Nephron (organoid): ENCODE measurements around the gene RXRG.
"Not testable (repeated sequence)": the region's sequence is repeated elsewhere in the genome, so short reads cannot be mapped to it uniquely, and the experiment has no call there.

Source experiments
- H3K27ac Mint-ChIP-seq, 3 experiments: 2 replicates each; pipeline ENCODE4 v1.8.0; 2020; ENCODE audit warnings: mixed read lengths in 3 of 3, mild to moderate bottlenecking in 2 of 3, moderate library complexity in 1 of 3
- H3K27me3 Mint-ChIP-seq: 2 replicates; pipeline ENCODE4 v1.8.0; 2021; ENCODE audit warnings: low read depth, mild to moderate bottlenecking, moderate library complexity, mixed read lengths
- H3K36me3 Mint-ChIP-seq: 2 replicates; pipeline ENCODE4 v1.8.0; 2020; ENCODE audit warnings: low read depth, mixed read lengths
- H3K4me1 Mint-ChIP-seq: 2 replicates; pipeline ENCODE4 v1.8.0; 2020; ENCODE audit warnings: mixed read lengths
- H3K4me3 Mint-ChIP-seq, 3 experiments: 2 replicates each; pipeline ENCODE4 v1.8.0; 2020; ENCODE audit warnings: mild to moderate bottlenecking in 3 of 3, mixed read lengths in 3 of 3, moderate library complexity in 2 of 3
- H3K9me3 Mint-ChIP-seq: 2 replicates; pipeline ENCODE4 v1.8.0; 2020; ENCODE audit warnings: mixed read lengths
- TF ChIP-seq, protein P1 (sequence below), 3 experiments: fragments of 200-600 bp; sonication (generic); IDR thresholded peaks; one replicate each; pipeline ENCODE4 v1.5.0; 2021; ENCODE audit warnings: antibody characterized with exemption in 3 of 3; ENCODE audit not compliant: unreplicated experiment in 3 of 3

RXRG gene

DNA sequence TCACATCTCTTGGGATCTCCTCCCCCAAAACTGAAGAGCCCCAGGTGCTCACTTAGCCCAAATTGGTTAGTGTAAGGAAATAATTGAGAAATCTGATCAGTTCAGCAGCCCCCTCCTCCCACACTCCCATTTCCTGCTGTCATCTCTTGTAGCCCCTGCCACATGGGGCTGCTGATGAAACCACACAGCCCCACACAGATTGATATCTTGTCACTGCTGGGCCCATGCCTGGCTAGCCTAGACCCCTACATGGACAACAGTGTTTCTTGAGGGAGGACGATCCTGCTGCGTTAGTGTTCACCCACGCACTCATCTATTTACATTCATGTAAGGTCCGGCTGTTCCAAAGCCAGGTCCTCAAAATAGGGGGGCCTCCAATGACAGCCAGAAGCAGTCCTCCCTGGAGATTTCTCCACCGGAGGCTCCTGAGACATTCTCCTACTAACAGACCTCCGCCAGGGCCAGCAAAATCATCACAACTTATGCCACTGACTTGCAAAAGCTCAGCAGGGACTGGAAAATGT is 23.9 kb upstream of the RXRG start:
- H3K4me1 Mint-ChIP-seq, result peaks cover 9% of the 10 kb centered on the region
- H3K27me3 Mint-ChIP-seq, result peaks cover 15% of the 10 kb centered on the region

DNA sequence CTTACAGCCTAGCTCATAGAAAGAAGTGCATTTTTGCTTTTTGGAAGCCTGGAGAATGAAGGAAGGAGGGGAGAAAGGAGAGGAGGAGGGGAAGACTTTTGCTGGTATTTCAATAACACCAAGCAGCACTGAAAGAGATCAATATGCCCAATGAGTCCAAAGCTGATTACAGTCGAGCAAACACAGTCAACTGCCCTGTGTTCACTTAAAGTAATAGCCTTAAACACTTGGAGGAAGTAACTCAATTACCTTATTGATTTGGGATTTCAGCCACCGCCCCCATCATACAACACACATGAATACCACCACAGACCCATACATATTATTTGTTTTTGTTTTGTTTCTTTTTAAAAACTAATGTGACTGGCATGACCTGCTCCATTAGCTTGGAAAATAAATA is 23.3 kb upstream of the RXRG start:
- TF ChIP-seq, protein P1, sequence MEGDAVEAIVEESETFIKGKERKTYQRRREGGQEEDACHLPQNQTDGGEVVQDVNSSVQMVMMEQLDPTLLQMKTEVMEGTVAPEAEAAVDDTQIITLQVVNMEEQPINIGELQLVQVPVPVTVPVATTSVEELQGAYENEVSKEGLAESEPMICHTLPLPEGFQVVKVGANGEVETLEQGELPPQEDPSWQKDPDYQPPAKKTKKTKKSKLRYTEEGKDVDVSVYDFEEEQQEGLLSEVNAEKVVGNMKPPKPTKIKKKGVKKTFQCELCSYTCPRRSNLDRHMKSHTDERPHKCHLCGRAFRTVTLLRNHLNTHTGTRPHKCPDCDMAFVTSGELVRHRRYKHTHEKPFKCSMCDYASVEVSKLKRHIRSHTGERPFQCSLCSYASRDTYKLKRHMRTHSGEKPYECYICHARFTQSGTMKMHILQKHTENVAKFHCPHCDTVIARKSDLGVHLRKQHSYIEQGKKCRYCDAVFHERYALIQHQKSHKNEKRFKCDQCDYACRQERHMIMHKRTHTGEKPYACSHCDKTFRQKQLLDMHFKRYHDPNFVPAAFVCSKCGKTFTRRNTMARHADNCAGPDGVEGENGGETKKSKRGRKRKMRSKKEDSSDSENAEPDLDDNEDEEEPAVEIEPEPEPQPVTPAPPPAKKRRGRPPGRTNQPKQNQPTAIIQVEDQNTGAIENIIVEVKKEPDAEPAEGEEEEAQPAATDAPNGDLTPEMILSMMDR (IDR thresholded peaks at IDR 0.05; ENCODE audit: unreplicated experiment in 3 of 3), result no peak
- Mint-ChIP-seq H3K9me3 (no peaks in the 10 kb centered on the region), H3K36me3 (no peaks in the 10 kb centered on the region), H3K27me3 (peaks cover 15% of the 10 kb centered on the region), H3K27ac (no peak overlapping the region), H3K4me3 (no peak overlapping the region), H3K4me1 (peaks cover 9% of the 10 kb centered on the region)

More for the DNA sequence above, 23.9 kb upstream of the RXRG start:
- Mint-ChIP-seq H3K27ac (no peak overlapping the region), H3K9me3 (no peaks in the 10 kb centered on the region), H3K4me3 (no peak overlapping the region), H3K36me3 (no peaks in the 10 kb centered on the region)
- TF ChIP-seq, protein P1 (IDR thresholded peaks at IDR 0.05; ENCODE audit: unreplicated experiment in 3 of 3), result no peak

GRCh38 chr1:165467706-165468105 is 22.8 kb upstream of the RXRG start:
- Mint-ChIP-seq H3K27ac (no peak overlapping the region), H3K4me3 (no peak overlapping the region), H3K36me3 (no peaks in the 10 kb centered on the region), H3K9me3 (no peaks in the 10 kb centered on the region), H3K27me3 (peaks cover 11% of the 10 kb centered on the region), H3K4me1 (peaks cover 9% of the 10 kb centered on the region)
- TF ChIP-seq, protein P1 (IDR thresholded peaks at IDR 0.05; ENCODE audit: unreplicated experiment in 3 of 3), result no peak

DNA sequence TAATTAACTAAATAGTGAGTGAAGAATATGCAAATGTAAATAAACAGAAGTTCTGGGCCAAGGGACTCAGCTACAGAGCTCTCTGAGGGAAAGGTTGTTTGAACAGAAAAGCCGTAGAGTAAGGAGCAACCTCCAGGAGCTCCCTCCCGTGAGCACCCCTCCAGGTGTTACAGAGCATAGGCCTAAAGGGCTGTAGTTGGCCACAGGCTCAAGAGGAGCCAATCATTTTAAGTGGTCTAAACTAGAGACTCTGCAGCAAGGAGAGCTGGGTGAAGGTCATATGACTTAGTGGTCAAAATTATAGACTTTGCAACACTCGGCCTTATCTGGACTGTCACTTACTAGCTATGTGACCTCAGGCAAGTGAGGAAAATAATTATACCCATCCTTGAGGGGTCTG is 19.1 kb upstream of the RXRG start:
- Mint-ChIP-seq H3K27ac (no peak overlapping the region), H3K4me3 (no peak overlapping the region), H3K27me3 (peaks cover 5% of the 10 kb centered on the region), H3K36me3 (no peaks in the 10 kb centered on the region), H3K4me1 (peaks cover 5% of the 10 kb centered on the region), H3K9me3 (no peaks in the 10 kb centered on the region)
- TF ChIP-seq, protein P1 (IDR thresholded peaks at IDR 0.05; ENCODE audit: unreplicated experiment in 3 of 3), result no peak

DNA sequence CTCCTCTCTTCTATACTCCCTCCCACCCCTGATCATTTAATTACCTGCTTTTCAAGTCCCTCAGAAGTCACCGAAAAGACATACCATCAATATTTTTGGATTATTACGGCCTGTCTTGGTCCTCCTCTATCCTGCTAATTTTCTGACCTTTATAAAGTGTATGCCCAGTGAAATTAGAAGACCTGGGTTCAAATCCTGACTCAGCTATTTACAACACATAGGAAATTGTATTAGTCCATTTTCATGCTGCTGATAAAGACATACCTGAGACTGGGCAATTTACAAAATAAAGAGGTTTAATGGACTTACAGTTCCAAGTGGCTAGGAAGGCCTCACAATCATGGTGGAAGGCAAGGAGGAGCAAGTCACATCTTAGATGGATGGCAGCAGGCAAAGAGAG is 14.8 kb upstream of the RXRG start:
- H3K4me1 Mint-ChIP-seq, H3K27me3 Mint-ChIP-seq, H3K36me3 Mint-ChIP-seq, H3K9me3 Mint-ChIP-seq, H3K4me3 Mint-ChIP-seq, H3K27ac Mint-ChIP-seq: not testable (repeated sequence)

- H3K36me3 Mint-ChIP-seq, result no peaks in the 10 kb centered on the region
- H3K27ac Mint-ChIP-seq, result no peak overlapping the region
- H3K4me1 Mint-ChIP-seq, result peaks cover 19% of the 10 kb centered on the region
- H3K4me3 Mint-ChIP-seq, result no peak overlapping the region
- peaks cover 4% of the 10 kb centered on the region for H3K27me3 Mint-ChIP-seq
- H3K9me3 Mint-ChIP-seq, result no peaks in the 10 kb centered on the region
- TF ChIP-seq, protein P1 (IDR thresholded peaks at IDR 0.05; ENCODE audit: unreplicated experiment in 3 of 3), result no peak
Measured at GRCh38 chr1:165456861-165457260, 11.9 kb upstream of the RXRG start.
